Bronchial epithelial cell (primary cell): ENCODE data around the gene CTNND2. TPM values are rescaled to one million over a fixed set of nuclear protein-coding genes. Genes with fewer than 3 reads are reported as not detected.
A peak's percentile ranks its signal among the peaks of the same experiment; 100 is the strongest.

Source experiments
- DNase-seq: peaks from one replicate; pipeline ENCODE4 v3.0.0-alpha.2; 2010; ENCODE audit warnings: low read depth
- FAIRE-seq: peaks from 2 replicates; lab custom pipeline; 2011; peaks lifted over from hg19 to GRCh38; lab: Jason Lieb, UNC
- H3K27me3 ChIP-seq: 2 replicates; pipeline ENCODE4 v1.5.1; 2011; ENCODE audit warnings: low read length; ENCODE audit not compliant: control insufficient read depth, insufficient read depth
- H3K36me3 ChIP-seq: 2 replicates; pipeline ENCODE4 v1.5.1; 2011; ENCODE audit warnings: low read length; ENCODE audit not compliant: control insufficient read depth, insufficient read depth
- H3K4me3 ChIP-seq: 2 replicates; pipeline ENCODE4 v1.5.1; 2011; ENCODE audit warnings: mild to moderate bottlenecking, low read depth, low read length, control low read depth
- CTCF ChIP-seq: IDR thresholded peaks from 2 replicates; pipeline ENCODE4 v1.5.1; 2011; ENCODE audit warnings: mild to moderate bottlenecking, moderate library complexity, low read length, control low read depth, inconsistent platforms; ENCODE audit not compliant: insufficient read depth, severe bottlenecking
- total RNA-seq: library from RNA; depleted of rRNA; stranded (reverse); fragments of >200 nt; gene quantifications from 2 replicates; pipeline ENCODE4 v1.2.1, GENCODE V29; 2014

CTNND2 gene
- not detected in 2 replicates for total RNA-seq

GRCh38 chr5:11904265-11904906 is at the start of gene CTNND2:
TSS of gene CTNND2 (minus strand) at chr5:11904446. CDS start at chr5:11903853, 593 bp downstream.
- DNase-seq (no peak), FAIRE-seq (no peak)
- no peaks in the 10 kb centered on the region for H3K36me3 ChIP-seq
- peaks cover 19% of the 10 kb centered on the region for H3K27me3 ChIP-seq
- TF ChIP-seq CTCF = no peak
- H3K4me3 ChIP-seq = no peak within 1 kb of the TSS

GRCh38 chr5:11946317-11946716 is 42.1 kb upstream of the CTNND2 start:
- Histone ChIP-seq H3K36me3 (no peaks in the 10 kb centered on the region), H3K4me3 (no peak overlapping the region), H3K27me3 (no peaks in the 10 kb centered on the region)
- no peak for FAIRE-seq
- peak; percentile 76 for DNase-seq
- no peak for TF ChIP-seq CTCF

- FAIRE-seq (no peak), DNase-seq (peak; percentile 48)
- Histone ChIP-seq H3K4me3 (no peak overlapping the region), H3K36me3 (no peaks in the 10 kb centered on the region), H3K27me3 (no peaks in the 10 kb centered on the region)
- TF ChIP-seq CTCF = no peak
Observed at GRCh38 chr5:11941566-11941965, 37.3 kb upstream of the CTNND2 start.

GRCh38 chr5:11931638-11932037 is 27.4 kb upstream of the CTNND2 start:
- Histone ChIP-seq H3K36me3 (no peaks in the 10 kb centered on the region), H3K27me3 (no peaks in the 10 kb centered on the region), H3K4me3 (no peak overlapping the region)
- FAIRE-seq (no peak), DNase-seq (no peak)
- TF ChIP-seq CTCF = no peak

- H3K27me3 ChIP-seq = no peaks in the 10 kb centered on the region
- no peaks in the 10 kb centered on the region for H3K36me3 ChIP-seq
- DNase-seq (no peak), FAIRE-seq (no peak)
- H3K4me3 ChIP-seq = no peak overlapping the region
- no peak for TF ChIP-seq CTCF
Observed at GRCh38 chr5:11928909-11929308, 24.7 kb upstream of the CTNND2 start.

DNA sequence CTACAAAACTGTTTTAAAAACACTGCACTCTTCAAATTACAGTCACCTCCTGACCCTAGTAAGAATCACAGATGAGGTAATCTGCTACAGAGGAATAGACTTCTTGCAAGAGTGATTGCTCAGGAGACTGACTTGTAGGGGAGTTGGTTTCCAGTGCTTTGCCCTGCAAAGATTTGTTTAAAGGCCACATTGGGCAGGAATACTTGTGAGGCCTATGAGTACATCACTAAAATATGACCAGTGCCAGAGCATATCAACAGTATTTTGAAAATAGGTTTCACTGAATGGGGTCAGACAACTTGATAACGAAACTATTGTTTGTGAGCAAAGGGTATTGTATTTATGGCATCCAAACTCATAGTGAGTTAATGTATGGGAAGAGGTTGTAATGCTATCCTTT is 21.5 kb upstream of the CTNND2 start:
- TF ChIP-seq CTCF = no peak
- Histone ChIP-seq H3K4me3 (no peak overlapping the region), H3K36me3 (no peaks in the 10 kb centered on the region), H3K27me3 (no peaks in the 10 kb centered on the region)
- FAIRE-seq (no peak), DNase-seq (no peak)
